ENCODE results near the gene CNGA1.

DNA sequence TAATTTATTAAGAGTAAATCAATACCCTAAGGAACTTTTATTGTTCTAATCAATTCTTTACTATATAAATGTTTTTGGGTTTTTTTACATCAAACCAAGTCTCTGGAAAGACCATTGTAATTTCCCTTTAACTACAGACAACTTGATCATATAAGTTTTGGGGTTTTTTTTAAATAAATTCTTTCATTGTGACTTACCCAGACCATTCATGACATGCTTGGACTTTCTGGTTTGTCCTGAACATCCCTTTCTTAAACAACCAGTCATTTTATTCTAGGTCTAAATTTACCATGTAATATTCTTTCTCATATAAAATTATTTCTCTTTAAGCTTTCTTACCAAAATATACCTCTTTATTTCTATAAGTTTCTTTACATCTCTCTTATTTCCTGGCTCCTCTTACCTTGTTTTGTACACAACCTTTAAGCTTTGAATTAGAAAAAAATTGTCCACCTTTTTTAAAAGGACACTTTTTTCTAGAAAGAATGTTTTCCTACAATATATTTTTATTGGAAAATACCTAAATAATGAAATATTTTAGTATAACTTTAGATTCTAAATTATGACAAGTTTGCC is 8.4 kb downstream of the CNGA1 start:
- TF ChIP-seq POLR2A (IDR thresholded peaks at IDR 0.05; ENCODE audit: low read depth, low read length), result no peak
- TF ChIP-seq POLR2AphosphoS5 (IDR thresholded peaks at IDR 0.05; ENCODE audit: low read depth, low read length), result no peak
- TF ChIP-seq SPI1 (IDR thresholded peaks at IDR 0.05; ENCODE audit: low read depth, low read length), result no peak
- TF ChIP-seq TAF1 (IDR thresholded peaks at IDR 0.05; ENCODE audit: low read depth, low read length), result no peak
- no peak for TF ChIP-seq POU2F2 (IDR thresholded peaks at IDR 0.05; ENCODE audit: low read depth, low read length)
